GM18499 (cell line): Measurements from ENCODE around the gene UBR7.
"Not testable (repeated sequence)": the region's sequence is repeated elsewhere in the genome, so short reads cannot be mapped to it uniquely, and the experiment has no call there.

Experiments used
- ATAC-seq: cut with Tn5 transposase; IDR thresholded peaks from one replicate; pipeline ENCODE4 v1.9.1; 2021; ENCODE audit warnings: moderate number of reproducible peaks; ENCODE audit not compliant: insufficient read depth, unreplicated experiment

UBR7 gene

GRCh38 chr14:93186956-93187355 lies 20.1 kb upstream of the UBR7 start:
- no peak for ATAC-seq

DNA sequence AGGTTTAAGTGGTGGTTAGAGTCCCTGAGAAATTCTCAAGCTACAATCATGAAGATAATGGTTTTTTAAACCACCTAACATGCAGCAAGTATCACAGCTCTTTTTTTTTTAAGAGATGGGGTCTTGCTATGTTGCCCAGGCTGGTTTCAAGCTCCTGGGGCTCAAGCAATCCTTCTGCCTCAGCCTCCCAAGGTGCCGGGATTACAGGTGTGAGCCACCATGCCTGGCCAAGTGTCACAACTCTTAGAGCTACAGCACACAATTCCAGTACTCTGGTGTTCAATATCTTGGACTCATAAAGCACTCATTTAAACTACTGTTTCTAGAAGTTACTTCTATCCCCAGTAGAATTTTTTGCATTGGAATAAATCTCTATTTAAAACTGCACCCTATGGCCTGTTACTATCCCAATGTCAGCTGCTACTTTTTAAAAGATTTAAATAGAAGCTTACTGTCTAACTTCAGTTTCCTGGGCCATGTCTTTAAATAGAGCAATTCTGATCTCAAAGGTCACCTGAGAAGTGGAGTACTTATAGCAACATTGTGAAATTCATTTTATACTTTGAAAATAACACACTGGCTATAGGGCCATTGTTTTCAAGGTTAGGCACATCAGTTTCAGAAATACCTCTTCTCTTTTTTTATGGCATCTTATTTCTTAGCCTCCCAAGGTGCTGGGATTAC lies 11.6 kb upstream of the UBR7 start:
- no peak for ATAC-seq

GRCh38 chr14:93199031-93199430 lies 8.0 kb upstream of the UBR7 start:
- ATAC-seq = no peak

DNA sequence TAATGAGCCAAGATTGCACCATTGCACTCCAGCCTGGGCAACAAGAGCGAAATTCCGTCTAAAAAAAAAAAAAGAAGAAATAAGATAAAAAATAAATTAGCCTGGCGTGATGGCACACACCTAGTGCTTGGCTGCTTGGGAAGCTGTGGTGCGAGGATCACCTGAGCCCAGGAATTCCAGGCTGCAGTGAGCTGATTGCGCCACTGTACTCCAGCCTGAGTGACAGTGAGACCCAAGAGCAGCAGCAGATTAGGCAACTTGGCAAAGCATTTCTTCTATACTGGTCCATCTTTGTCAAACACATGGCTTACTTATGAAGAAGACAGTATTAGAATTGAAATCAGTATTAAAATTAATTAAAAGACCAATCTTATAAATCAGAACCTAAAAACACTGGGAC lies 6.5 kb upstream of the UBR7 start:
- ATAC-seq = no peak

DNA sequence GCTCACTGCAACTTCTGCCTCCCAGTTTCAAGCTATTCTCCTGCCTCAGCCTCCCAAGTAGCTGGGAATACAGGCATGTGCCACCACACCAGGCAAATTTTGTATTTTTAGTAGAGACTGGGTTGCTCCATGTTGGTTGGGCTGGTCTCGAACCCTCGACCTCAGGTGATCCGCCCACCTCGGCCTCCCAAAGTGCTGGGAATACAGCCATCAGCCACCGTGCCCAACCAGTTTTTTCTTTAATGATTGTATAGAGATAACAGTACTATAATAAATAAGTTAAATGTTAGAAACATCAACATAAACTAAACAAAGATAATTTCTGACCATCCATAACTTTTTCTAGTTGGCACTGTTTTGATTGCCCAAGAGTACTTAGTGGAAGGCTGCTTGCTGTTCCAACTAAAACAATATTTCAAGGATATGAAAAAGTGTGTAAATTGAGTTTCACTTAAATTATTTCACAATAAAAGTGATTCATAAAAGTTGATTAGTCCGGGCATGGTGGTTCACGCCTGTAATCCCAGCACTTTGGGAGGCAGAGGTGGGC lies 5.8 kb upstream of the UBR7 start:
- no peak for ATAC-seq

DNA sequence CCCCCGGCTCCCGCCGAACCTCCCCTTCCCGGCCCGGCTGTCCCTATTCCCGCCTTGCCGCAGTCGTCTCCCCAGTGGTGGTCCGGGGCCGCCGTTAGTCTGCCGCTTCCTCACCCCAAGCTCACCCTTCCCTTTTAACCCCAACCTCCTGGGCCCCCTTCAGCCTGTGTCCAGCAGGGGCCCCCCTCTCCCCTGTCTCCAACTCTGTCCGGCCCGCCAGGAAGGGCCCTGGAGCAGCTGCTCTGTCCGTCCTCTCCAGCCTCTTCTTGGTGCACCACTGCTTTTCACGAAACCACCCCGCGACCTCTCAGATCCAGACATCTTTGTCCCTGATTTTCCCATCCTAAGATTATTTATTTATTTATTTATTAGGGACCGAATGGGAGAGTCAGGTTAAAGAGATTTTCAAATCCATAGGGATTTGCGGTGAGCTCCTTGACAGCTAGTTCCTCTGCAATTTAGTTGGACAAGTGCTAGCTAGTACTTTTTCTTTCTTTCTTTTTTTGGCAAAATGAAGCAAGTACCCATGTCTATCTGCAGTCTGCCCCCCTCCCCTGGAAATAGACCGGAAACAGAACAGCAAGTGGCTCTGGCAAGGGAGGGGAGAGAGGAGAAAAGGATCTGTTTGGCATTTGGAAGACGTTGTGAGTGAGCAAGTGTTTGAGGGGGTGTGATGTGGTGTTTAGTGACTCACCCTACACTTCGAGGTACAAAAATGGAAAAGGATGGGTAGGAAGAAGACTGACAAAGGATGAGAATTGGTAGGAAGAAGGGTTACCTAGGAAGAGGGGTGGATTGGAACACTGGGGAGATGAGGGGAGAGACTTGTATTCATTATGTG lies 632 bp downstream of the UBR7 start:
- ATAC-seq = peak; percentile 10

DNA sequence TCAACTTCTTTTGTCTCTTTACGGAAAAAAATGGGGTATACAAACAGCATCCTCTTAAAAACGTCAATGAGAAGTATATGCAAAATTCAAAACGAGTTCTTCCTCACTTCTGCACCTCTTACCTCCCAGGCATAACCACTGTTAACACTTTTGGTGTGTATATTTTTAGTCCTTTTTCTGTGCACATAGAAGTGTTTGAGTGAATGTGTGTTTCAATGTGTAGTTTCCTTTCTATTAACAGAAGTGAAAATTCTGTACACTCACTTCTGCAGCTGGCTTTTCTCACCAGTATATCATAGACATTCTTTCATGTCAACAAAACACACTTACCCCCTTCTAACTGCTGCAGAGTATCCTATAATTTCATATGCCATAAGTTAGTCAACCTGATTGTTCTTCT lies 5.4 kb downstream of the UBR7 start:
- peak; percentile 69 for ATAC-seq

GRCh38 chr14:93214598-93214997 lies 7.5 kb downstream of the UBR7 start:
- no peak for ATAC-seq

- ATAC-seq = peak; percentile 78
Measured at GRCh38 chr14:93219103-93219726, 12.2 kb downstream of the UBR7 start.

DNA sequence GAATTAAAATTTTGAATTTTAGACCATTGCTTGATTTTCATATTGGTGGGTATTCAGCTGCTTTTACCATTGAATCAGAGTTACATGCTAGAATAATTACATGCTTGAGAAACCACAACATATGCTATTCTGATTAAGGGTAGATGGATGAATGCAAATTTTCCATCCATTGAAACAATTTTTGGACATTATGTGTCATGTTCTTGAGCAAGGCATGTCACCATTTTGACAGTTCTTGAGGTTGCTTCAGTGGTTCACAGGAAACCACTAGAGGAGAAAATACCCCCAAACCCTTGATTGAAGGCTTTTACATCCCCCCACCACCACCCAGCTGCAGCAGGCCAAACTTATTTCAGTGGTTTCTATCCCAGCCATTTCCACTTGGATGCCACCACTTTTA lies 13.5 kb downstream of the UBR7 start:
- ATAC-seq = no peak

DNA sequence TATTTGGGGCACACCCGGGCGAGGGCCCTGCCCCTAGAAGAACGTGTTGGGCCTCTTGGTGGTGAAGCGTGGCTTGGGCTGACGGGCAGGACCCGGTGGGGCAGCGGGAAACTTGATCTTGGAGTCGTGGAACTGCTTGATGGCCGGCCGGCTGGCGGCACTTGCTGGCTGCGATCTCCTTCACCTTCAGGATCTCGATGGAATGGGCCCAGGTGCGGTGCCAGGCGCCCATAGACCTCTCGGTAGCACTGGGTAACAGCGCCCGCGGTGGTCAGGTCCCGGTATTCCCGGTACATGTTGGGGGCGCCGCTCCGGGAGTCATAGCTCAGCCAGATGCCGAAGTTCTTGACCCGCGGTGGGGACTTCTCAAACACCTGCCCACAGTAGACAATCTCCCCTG lies 16.5 kb downstream of the UBR7 start:
- ATAC-seq = no peak

DNA sequence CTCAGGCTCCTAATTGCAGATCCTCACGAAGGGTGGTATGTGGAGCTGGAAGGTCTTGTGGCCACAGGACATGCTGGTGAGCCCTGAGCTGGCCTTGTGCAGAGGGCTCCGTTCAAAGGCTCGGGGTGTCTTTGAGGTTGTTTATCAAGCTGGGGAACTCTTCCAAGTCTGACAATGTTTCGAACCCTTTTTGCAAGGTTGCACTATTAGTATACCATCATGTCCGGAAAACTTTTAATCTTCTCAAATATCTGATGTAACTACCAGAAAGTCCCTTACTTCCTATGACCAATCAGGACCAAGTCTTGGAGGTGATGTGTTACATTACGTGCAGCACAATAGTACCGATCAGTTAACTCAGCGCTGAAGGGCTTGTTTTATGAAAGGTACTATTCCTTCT lies 21.5 kb downstream of the UBR7 start:
- no peak for ATAC-seq

- ATAC-seq = no peak
Measured at GRCh38 chr14:93230539-93230938, 23.5 kb downstream of the UBR7 start.

DNA sequence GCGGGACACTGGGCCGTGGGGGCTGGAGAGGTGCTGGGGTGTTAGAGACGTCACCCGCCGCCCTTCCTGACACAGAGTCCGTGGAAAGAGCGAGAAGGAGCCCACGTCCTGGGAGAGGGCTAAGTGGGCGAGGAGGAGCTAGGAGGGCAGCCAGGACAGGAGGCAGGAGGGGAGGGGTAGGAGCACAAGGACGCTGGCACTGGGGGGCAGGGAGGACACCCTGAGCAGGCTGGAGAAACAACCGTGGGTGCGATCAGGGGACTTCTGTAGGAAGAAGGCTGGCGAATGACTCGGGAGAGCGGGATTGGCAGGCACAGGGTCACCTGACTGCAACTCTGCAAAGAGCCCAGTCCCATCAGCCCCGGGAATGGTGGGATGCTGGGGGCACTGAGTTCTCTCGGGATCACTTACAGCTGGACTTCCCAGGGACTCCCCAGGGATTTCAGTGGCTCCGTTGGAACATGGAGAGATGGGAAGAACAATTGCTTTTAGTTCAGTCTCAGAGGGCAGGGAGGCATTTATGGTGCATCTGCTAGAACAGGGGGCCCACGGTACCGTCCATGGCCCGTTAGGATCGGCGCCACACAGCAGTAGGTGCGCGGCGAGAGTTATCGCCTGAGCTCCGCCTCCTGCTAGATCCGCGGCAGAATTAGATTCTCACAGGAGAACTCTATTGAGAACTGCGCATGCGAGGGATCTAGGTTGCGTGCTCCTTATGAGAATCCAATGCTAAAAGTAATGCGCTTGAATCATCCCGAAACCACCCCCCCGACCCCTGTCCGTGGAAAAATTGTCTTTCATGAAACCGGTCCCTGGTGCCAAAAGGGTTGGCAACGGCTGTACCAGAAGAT lies 24.3 kb downstream of the UBR7 start:
- ATAC-seq = no peak

- no peak for ATAC-seq
Measured at GRCh38 chr14:93232159-93232558, 25.1 kb downstream of the UBR7 start.

DNA sequence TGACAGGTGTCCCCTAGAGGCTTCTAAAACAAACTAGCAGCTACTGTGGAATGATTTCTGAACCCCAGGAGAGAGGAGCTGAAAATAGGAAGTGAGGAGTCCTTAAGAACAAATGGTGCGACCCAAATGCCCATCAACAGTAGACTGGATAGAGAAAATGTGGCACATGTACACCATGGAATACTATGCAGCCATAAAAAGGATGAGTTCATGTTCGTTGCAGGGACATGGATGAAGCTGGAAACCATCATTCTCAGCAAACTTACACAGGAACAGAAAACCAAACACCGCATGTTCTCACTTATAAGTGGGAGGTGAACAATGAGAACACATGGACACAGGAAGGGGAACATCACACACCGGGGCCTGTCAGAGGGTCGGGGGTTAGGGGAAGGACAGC lies 26.0 kb downstream of the UBR7 start:
- ATAC-seq = not testable (repeated sequence)

GRCh38 chr14:93234798-93235197 lies 27.7 kb downstream of the UBR7 start:
- no peak for ATAC-seq

DNA sequence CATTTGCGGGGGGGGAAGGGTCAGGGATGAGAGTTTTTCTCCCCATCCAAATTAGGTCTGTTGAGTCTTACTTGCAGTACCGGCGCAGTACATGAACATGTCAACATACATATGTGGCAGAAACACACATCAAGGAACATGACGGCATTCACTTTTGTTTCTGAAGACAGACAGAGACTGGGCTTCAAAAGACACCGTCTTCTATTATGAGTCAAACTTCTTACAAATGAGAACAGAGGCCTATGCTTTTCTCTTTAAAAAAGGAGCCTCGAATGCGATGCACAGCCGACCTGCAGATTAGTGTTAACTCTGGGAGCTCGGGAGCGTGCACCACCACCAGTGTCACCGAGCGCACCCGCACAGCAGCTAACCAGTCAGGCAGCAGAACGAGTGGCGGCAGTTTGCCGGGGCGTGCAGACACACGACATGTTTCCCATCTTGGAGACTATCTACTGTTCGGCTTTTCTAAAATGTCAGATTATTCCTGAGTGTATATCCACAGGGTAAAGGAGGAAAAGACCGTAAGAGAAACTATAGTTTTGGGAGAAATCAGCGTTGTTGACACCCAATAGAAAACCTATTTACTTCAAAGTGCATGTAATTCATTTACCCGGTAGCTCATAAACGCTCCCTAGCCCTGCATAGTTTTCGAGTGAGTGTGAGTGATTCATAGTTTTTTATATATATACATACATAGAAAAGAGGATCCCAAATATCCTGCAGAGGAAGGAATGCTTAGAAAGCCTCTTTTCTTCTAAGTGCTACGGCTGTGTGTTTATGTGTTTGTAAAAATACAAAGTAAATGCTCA lies 33.0 kb downstream of the UBR7 start:
- ATAC-seq = no peak

DNA sequence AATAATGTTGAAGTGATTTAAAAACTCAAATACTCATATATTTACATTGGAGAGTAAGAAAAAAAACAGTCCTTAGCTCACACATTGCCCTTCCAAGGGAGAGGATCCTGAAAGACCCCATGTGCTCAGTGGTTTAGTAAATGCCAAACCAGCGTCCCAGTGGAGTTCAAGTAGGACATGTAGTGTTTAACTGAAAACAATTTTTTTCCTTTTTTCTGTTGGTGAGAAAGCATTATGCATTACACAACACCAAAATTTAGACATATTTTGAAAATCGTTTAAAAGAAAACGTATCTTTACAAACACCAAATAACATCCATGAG lies 33.6 kb downstream of the UBR7 start:
- ATAC-seq = no peak
